Endothelial cell of umbilical vein (primary cell): Measurements from ENCODE around the gene DACT2.

ENCODE experiments used
- CTCF ChIP-seq, 2 donors: IDR thresholded peaks; 1 replicate in 1 of 2; 2 replicates in 1 of 2; pipeline ENCODE4 v1.5.1; 2011; ENCODE audit warnings: low read length in 2 of 2, mild to moderate bottlenecking in 2 of 2, moderate library complexity in 2 of 2, control low read depth in 1 of 2, inconsistent platforms in 1 of 2, low read depth in 1 of 2; ENCODE audit not compliant: insufficient read depth in 1 of 2; ENCODE audit errors: extremely low read depth in 1 of 2
- EZH2 ChIP-seq: IDR thresholded peaks from 2 replicates; pipeline ENCODE4 v1.6.1; 2012; ENCODE audit warnings: borderline replicate concordance, low read depth, mild to moderate bottlenecking, moderate library complexity, low read length, inconsistent platforms; ENCODE audit not compliant: severe bottlenecking
- FOS ChIP-seq: IDR thresholded peaks from 2 replicates; pipeline ENCODE4 v1.6.1; 2011; ENCODE audit warnings: mild to moderate bottlenecking, low read length, moderate library complexity, borderline replicate concordance; ENCODE audit not compliant: insufficient read depth
- GATA2 ChIP-seq: IDR thresholded peaks from 2 replicates; pipeline ENCODE4 v1.7.0; 2011; ENCODE audit warnings: low read depth, mild to moderate bottlenecking, moderate library complexity, mixed read lengths, low read length; ENCODE audit not compliant: insufficient read length, insufficient read depth
- JUN ChIP-seq: IDR thresholded peaks from 2 replicates; pipeline ENCODE4 v1.6.1; 2011; ENCODE audit warnings: borderline replicate concordance, low read depth; ENCODE audit not compliant: insufficient read length, insufficient read depth
- MAX ChIP-seq: IDR thresholded peaks from 2 replicates; pipeline ENCODE4 v1.6.1; 2011; ENCODE audit not compliant: insufficient read depth, insufficient read length
- MYC ChIP-seq: IDR thresholded peaks from one replicate; pipeline ENCODE4 v1.6.1; 2011; ENCODE audit warnings: mild to moderate bottlenecking, low read depth, low read length
- POLR2A ChIP-seq: IDR thresholded peaks from 2 replicates; pipeline ENCODE4 v1.6.1; 2012; ENCODE audit warnings: low read depth, mild to moderate bottlenecking, control low read depth, low read length
- POLR2AphosphoS5 ChIP-seq: IDR thresholded peaks from 2 replicates; pipeline ENCODE4 v1.6.1; 2012; ENCODE audit warnings: low read depth, mild to moderate bottlenecking, control low read depth, low read length, moderate library complexity; ENCODE audit not compliant: insufficient read depth

- TF ChIP-seq FOS: no peak
- no peak for TF ChIP-seq EZH2
- peak in 1 of 2 donors; percentile 34 for TF ChIP-seq CTCF (IDR thresholded peaks at IDR 0.05; ENCODE audit: extremely low read depth in 1 of 2, insufficient read depth in 1 of 2, low read depth in 1 of 2, low read length in 2 of 2)
- no peak for TF ChIP-seq POLR2AphosphoS5
- no peak for TF ChIP-seq POLR2A
- TF ChIP-seq JUN: no peak
- no peak for TF ChIP-seq GATA2
- no peak for TF ChIP-seq MAX
- TF ChIP-seq MYC: no peak
These were observed 13.5 kb upstream of the DACT2 start for GRCh38 chr6:168333039-168333438.
